CD4-positive, alpha-beta T cell treated with Interferon gamma for 1 hour (primary cell): ENCODE results near the gene FAM131C.
"Not testable (repeated sequence)": the region's sequence is repeated elsewhere in the genome, so short reads cannot be mapped to it uniquely, and the experiment has no call there.

ENCODE experiments used
- DNase-seq: peaks from one replicate; pipeline ENCODE4 v3.0.0-alpha.2; 2020

The FAM131C gene

DNA sequence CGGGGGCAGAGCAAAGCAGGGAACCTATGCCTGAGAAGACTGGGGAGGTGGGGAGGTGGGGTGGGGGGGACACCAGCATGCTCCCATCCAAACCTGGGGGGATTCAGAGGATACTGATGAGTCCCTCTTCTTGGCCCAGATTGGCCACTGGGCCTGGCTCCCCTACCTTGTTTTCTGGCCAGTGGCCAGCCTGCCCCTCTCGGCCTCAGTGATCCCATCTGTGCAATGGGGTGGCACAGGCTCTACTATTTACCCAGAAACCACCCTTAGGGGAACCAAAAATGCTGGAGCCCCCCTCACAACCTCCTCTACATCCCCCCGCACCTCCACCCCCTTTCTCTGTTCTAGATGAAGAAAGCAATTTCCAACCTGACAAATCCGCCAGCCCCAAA lies 16.9 kb downstream of the FAM131C start:
- DNase-seq, result not testable (repeated sequence)

DNA sequence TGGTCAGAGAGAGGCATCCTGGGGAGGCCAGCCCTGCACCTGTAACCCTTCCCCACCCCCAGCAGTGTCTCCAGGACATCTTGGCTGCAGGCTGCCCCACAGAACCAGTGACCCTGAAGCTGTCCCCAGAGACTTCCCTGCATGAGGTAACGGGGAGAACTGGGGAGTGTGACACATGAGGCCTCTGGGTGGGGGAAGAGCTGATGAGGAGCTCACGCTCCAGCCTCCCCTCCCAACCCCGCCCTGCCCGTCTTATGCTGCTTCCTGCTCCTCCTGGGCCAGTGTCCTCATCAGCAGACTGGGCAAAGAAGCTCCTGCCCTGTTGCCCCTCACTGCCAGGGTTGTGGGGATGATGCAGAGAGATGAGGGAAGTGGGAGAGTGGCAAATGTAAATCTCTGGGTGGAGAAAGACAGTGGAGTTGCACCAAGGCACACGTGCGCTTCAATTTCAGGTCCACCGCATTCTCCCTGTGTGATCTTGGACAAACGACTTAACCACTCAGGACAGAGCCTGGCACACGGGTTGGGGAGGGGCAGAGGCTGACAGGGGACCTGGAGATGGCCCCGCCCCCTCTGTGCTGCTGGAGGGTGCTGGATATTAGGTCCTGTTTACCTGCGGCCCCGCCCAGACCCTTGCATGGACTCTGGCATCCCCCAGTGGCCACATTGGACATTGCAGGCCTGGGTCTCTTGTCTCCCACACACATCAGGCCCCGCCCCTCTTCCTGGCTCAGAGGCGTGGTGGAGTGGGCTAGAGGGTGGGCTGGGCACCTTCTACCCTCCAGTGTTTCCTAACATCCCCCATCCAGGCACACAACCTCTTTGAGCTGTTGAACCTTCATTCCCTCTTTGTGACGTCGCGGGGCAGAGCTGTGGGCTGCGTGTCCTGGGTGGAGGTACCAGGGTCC lies 17.6 kb downstream of the FAM131C start:
- DNase-seq, result peak; percentile 86

GRCh38 chr1:16054598-16055540 lies 18.6 kb downstream of the FAM131C start:
- no peak for DNase-seq

- no peak for DNase-seq
Measured at GRCh38 chr1:16053781-16054502, 19.5 kb downstream of the FAM131C start.

GRCh38 chr1:16051949-16052348 lies 21.5 kb downstream of the FAM131C start:
- not testable (repeated sequence) for DNase-seq

DNA sequence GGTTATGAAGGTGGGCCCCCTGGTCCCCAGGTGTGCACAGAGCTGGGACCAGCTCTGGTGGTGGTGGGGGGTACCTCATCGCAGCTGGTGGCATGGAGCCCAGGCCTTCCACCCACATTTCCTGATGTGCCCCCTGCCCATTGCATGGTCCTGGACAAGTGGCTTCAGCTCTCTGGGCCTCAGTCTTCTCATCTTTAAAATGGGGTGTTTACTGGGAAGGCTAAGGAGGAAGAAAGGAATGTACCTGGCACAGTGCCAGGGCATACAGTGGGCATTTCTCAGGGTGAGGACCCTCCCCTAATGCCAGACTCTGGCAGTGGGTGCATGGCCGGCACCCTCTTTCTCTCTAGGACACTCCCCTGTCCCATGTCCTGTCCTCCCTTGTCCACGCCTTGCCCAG lies 22.4 kb downstream of the FAM131C start:
- DNase-seq, result no peak

DNA sequence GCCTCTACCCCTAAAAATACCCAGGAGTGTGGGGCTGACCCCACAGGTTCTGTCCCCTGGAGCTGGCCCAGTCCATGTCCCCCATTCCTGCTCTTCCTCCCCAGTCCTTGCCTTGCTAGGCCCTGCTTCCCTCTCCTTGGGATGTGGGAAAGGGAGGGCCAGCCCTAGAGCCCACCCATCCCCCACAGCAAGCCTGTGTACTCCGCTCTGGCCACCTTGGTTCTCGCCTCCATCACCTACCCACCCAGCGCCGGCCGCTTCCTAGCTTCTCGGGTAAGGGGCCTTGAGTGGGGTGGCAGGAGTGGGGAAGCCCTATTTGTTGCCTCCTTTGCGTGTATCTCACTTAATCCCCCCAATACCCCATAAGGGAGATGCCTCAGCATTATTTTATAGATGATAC lies 23.1 kb downstream of the FAM131C start:
- no peak for DNase-seq

GRCh38 chr1:16048573-16049189 lies 24.8 kb downstream of the FAM131C start:
- DNase-seq, result peak; percentile 51

DNA sequence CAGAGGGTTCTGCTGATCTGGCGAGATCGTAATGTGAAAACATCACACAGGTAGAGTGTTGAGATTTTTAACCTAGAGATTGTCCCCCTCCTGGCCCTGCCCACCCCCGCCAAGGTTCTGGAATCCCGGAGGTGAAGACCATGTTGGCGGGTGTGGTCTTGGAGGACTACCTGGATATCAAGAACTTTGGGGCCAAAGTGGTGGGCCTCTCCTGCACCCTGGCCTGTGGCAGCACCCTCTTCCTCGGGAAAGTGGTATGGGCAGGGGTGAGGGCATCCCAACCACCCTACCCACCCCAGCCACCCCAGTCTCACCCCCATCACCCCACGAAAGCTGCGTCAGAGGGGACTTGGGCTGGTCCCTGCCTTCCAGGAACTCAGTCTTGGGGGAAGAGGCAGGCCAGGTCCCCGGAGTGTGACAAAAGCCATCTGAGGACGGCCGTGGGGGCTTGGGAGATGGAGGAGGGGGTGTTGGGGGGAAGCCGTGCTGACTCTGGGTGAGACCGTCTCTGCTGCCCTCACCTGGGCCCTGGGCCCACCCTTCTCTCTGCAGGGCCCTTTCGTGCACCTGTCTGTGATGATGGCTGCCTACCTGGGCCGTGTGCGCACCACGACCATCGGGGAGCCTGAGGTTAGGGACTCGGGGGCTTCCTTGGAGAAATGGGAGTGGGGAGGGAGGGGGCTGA lies 25.5 kb downstream of the FAM131C start:
- no peak for DNase-seq

DNA sequence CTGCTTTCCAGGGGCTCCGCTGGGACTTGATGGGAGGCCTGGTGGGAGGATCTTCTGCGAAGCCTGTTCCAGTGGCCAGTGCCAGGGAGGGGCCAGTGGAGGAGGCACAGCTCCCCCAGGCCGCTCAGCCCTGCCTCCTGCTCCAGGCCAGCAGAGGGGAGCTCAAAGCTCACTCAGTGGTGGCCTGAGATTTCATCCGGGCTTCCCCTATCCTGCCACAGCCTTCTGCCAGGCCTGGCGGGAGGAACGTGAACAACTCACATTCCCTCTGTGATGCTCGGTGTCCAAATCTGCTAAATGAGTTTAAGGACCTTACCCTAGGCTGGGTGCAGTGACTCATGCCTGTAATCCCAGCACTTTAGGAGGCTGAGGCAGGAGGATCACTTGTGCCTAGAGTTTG lies 26.6 kb downstream of the FAM131C start:
- no peak for DNase-seq

DNA sequence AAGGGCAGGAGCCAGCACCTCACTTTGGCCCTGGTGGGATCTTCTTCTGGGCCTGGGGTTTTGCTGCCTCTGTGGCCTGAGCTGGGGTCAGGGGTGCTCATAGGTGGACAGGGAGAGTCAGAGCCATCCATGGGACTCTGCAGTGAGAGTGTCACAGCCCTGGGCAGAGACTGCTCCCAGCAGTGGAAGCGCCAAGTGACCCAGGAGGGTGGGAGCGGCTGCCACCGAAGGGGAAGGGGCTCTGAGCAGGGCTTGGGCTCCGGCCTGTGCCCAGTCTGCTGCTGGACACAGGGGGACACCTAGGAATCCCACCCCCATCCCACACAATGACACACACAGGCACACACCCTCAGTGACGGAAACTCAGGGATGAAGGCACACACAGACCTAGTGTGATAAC lies 29.5 kb downstream of the FAM131C start:
- no peak for DNase-seq

GRCh38 chr1:16043521-16043920 lies 29.9 kb downstream of the FAM131C start, which contains the start of gene CLCNKB:
Gene CLCNKB (plus strand): TSS chr1:16043782. CDS start chr1:16044493, 711 bp downstream.
- DNase-seq, result no peak

- DNase-seq, result not testable (repeated sequence)
Measured at GRCh38 chr1:16042654-16043053, 30.8 kb downstream of the FAM131C start.

GRCh38 chr1:16042096-16042495 lies 31.4 kb downstream of the FAM131C start:
- no peak for DNase-seq

DNA sequence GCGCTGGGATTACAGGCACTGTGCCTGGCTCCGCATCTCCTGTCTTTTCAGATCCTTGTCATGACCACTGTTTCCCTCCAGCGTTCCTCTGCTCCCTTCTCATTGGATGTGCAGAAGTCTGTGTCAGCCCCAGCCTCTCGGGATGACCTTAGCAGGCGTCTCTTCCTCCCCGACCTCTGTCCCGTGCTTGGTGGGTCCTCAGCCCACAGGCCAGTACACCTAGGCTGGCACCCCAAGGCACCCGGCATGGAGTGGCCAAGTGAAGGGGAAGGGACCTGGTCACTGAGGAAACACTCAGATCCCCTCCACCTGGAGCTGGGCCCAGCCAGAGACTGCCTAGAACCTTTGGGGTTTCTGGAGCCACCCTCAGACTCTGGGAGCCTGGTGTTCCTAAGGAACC lies 32.3 kb downstream of the FAM131C start:
- no peak for DNase-seq

- DNase-seq, result not testable (repeated sequence)
Measured at GRCh38 chr1:16039871-16040270, 33.6 kb downstream of the FAM131C start.

DNA sequence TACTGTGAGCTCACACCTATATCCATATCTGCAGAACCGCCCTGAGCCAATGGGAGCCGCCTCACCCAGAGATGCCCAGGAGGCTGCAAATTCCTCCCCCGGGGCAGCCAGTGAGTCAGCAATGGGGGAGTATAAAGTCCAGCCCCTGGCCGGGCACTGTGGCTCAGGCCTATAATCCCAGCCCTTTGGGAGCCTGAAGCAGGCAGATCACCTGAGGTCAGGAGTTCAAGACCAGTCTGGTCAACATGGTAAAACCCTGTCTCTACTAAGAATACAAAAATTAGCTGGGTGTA lies 34.9 kb downstream of the FAM131C start:
- no peak for DNase-seq

GRCh38 chr1:16036461-16036860 lies 37.0 kb downstream of the FAM131C start:
- DNase-seq, result not testable (repeated sequence)

DNA sequence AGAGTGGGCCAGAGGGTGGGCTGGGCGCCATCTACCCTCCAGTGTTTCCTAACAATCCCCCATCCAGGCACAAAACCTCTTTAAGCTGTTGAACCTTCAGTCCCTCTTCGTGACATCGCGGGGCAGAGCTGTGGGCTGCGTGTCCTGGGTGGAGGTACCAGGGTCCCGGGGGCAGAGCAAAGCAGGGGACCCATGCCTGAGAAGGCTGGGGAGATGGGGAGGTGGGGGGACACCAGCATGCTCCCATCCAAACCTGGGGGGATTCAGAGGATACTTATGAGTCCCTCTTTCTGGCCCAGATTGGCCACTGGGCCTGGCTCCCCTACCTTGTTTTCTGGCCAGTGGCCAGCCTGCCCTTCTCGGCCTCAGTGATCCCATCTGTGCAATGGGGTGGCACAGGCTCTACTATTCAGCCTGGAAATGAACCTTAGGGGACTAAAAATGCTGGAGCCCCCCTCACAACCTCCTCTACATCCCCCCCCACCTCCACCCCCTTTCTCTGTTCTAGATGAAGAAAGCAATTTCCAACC lies 40.3 kb downstream of the FAM131C start:
- not testable (repeated sequence) for DNase-seq

DNA sequence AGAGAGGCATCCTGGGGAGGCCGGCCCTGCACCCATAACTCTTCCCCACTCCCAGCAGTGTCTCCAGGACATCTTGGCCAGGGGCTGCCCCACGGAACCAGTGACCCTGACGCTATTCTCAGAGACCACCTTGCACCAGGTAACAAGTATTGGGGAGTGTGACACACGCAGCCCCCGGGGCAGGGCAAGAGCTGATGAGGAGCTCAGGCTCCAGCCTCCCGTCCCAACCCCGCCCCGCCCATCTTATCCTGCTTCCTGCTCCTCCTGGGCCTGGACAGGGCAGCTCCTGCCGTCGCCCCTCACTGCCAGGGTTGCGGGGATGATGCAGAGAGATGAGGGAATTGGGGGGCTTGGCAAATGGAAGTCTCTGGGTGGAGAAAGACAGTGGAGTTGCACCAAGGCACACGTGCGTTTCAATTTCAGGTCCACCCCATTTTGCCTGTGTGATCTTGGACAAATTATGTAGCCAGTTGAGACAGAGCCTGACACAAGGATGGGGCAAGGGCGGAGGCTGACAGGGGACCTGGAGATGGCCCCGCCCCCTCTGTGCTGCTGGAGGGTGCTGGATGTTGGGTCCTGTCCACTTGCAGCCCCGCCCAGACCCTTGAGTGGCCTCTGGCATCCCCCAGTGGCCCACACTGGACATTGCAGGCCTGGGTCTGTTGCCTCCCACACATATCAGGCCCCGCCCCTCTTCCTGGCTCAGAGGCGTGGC lies 40.9 kb downstream of the FAM131C start:
- DNase-seq, result peak; percentile 58

DNA sequence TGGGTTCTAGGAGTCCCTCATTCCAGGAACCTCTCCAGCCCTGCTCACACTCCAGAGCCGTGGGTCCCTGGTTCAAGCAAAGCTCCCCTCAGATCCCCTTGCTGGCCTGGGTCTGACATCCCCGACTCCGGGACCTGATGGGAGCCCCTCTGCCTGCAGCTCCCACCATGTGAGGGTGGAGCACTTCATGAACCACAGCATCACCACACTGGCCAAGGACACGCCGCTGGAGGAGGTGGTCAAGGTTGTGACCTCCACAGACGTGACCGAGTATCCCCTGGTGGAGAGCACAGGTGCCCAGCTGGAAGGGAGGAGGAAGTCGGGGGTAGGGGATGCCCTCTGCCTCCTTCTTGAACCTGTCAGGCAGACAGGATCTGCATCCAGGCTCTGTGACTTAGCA lies 41.9 kb downstream of the FAM131C start:
- DNase-seq, result no peak
